OCI-LY1 (cell line): ENCODE results near the gene CACNA1C.

Experiments
- CTCF ChIP-seq: fragments of 200-600 bp; sonication (generic), shearing (Covaris generic); IDR thresholded peaks from 2 replicates; pipeline ENCODE4 v1.5.1; 2017; ENCODE audit warnings: mild to moderate bottlenecking, antibody characterized with exemption, low read length, moderate library complexity, mixed read lengths
- EZH2 ChIP-seq: fragments of 200-600 bp; sonication (generic), shearing (Covaris generic); IDR thresholded peaks from 2 replicates; pipeline ENCODE4 v1.8.0; 2017; ENCODE audit warnings: borderline replicate concordance, mixed run types, mild to moderate bottlenecking, antibody characterized with exemption, low read length, moderate library complexity, mixed read lengths

- TF ChIP-seq EZH2 = no peak
- TF ChIP-seq CTCF = no peak
These were observed 641.3 kb downstream of the CACNA1C start for GRCh38 chr12:2693980-2694610.
